PFSK-1 (cell line): Measurements from ENCODE around the gene ADGRL3.

ENCODE experiments used
- POLR2AphosphoS5 ChIP-seq: IDR thresholded peaks from 2 replicates; pipeline ENCODE4 v1.6.1; 2012; ENCODE audit warnings: low read depth, mild to moderate bottlenecking, control low read depth, low read length, moderate library complexity
- SIN3A ChIP-seq: IDR thresholded peaks from 2 replicates; pipeline ENCODE4 v1.6.1; 2012; ENCODE audit warnings: mild to moderate bottlenecking, low read length, moderate library complexity, borderline replicate concordance; ENCODE audit not compliant: insufficient read depth
- TAF1 ChIP-seq: IDR thresholded peaks from 2 replicates; pipeline ENCODE4 v1.6.1; 2012; ENCODE audit warnings: low read length, control low read depth, borderline replicate concordance; ENCODE audit not compliant: insufficient read depth
- TF ChIP-seq, protein P1 (sequence below), 2 experiments: IDR thresholded peaks; 2 replicates each; pipeline versions ENCODE4 v1.6.1 to v1.8.0; 2011 to 2012; ENCODE audit warnings: low read depth in 2 of 2, low read length in 2 of 2, control low read depth in 1 of 2, inconsistent platforms in 1 of 2, mild to moderate bottlenecking in 1 of 2, moderate library complexity in 1 of 2; ENCODE audit not compliant: insufficient read depth in 1 of 2

DNA sequence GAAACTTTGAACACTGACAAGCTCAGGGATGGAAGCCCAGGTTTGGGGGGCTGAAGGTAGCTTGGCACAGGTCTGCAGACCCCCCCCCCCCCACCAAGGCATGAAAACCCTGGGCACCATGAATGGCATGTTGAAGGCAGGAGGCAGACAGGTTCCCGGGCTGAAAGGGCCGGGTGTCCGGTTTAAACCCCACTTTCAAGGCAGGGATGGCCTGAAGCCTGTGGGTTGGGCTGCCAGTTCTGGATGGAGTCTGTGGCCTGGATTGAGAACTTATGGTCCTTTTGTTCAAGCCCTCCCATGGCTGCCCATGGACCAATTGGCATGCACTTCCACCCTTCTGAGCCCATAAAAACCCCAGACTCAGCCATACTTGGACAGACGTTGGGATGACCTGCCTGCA, 616.9 kb downstream of the ADGRL3 start:
- TF ChIP-seq SIN3A (no peak), POLR2AphosphoS5 (no peak), TAF1 (no peak)
- TF ChIP-seq, protein P1, sequence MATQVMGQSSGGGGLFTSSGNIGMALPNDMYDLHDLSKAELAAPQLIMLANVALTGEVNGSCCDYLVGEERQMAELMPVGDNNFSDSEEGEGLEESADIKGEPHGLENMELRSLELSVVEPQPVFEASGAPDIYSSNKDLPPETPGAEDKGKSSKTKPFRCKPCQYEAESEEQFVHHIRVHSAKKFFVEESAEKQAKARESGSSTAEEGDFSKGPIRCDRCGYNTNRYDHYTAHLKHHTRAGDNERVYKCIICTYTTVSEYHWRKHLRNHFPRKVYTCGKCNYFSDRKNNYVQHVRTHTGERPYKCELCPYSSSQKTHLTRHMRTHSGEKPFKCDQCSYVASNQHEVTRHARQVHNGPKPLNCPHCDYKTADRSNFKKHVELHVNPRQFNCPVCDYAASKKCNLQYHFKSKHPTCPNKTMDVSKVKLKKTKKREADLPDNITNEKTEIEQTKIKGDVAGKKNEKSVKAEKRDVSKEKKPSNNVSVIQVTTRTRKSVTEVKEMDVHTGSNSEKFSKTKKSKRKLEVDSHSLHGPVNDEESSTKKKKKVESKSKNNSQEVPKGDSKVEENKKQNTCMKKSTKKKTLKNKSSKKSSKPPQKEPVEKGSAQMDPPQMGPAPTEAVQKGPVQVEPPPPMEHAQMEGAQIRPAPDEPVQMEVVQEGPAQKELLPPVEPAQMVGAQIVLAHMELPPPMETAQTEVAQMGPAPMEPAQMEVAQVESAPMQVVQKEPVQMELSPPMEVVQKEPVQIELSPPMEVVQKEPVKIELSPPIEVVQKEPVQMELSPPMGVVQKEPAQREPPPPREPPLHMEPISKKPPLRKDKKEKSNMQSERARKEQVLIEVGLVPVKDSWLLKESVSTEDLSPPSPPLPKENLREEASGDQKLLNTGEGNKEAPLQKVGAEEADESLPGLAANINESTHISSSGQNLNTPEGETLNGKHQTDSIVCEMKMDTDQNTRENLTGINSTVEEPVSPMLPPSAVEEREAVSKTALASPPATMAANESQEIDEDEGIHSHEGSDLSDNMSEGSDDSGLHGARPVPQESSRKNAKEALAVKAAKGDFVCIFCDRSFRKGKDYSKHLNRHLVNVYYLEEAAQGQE (IDR thresholded peaks at IDR 0.05; ENCODE audit: insufficient read depth in 1 of 2, low read depth in 2 of 2, low read length in 2 of 2), result no peak
